A673 (cell line): ENCODE results near the gene KIF26B. TPM values are rescaled to one million over a fixed set of nuclear protein-coding genes. Genes with fewer than 3 reads are reported as not detected.

Source experiments
- BruUV-seq: library from RNA; stranded (reverse); fragments of 400-500 nt; replicated peaks from 2 replicates; lab custom pipeline; 2021; lab: Mats Ljungman, UMichigan
- CTCF ChIA-PET: fragments of 300-600 bp; sonication (Branson Sonifier 250); formaldehyde crosslinking; loops from one replicate; lab custom pipeline; 2022; ENCODE audit warnings: antibody characterized with exemption; lab: Charles Lee
- POLR2A ChIA-PET: fragments of 300-600 bp; sonication (Branson Sonifier 250); formaldehyde crosslinking; loops from one replicate; lab custom pipeline; 2022; ENCODE audit warnings: antibody characterized with exemption; ENCODE audit not compliant: low non-redundant PET; lab: Charles Lee
- DNase-seq: peaks from one replicate; pipeline ENCODE4 v3.0.0-alpha.2; 2015; ENCODE audit warnings: low spot score
- H3K27ac ChIP-seq: fragments of 200-600 bp; sonication (generic); 2 replicates; pipeline ENCODE4 v1.5.1; 2016; ENCODE audit warnings: mixed run types, low read depth, mild to moderate bottlenecking, mixed read lengths, antibody characterized with exemption, low read length; ENCODE audit not compliant: poor library complexity, severe bottlenecking
- H3K27me3 ChIP-seq: fragments of 200-600 bp; sonication (generic); replicated peaks from 2 replicates; pipeline ENCODE4 v1.6.1; 2017; ENCODE audit warnings: mixed run types, low read depth, mild to moderate bottlenecking, mixed read lengths, antibody characterized with exemption, low read length; ENCODE audit not compliant: insufficient read depth, poor library complexity
- H3K36me3 ChIP-seq: fragments of 200-600 bp; sonication (generic); 2 replicates; pipeline ENCODE4 v1.6.1; 2016; ENCODE audit warnings: mixed run types, mild to moderate bottlenecking, mixed read lengths, antibody characterized with exemption, low read length; ENCODE audit not compliant: insufficient read depth, poor library complexity, severe bottlenecking
- H3K4me1 ChIP-seq: fragments of 200-600 bp; sonication (generic); 2 replicates; pipeline ENCODE4 v1.6.1; 2017; ENCODE audit warnings: mixed run types, mild to moderate bottlenecking, mixed read lengths, antibody characterized with exemption, low read length; ENCODE audit not compliant: insufficient read depth, poor library complexity, severe bottlenecking
- H3K4me3 ChIP-seq: fragments of 200-600 bp; sonication (generic); 2 replicates; pipeline ENCODE4 v1.5.1; 2016; ENCODE audit warnings: low read depth, mixed run types, mild to moderate bottlenecking, mixed read lengths, low read length; ENCODE audit not compliant: poor library complexity, severe bottlenecking
- H3K9me3 ChIP-seq: fragments of 200-600 bp; sonication (generic); 2 replicates; pipeline ENCODE4 v1.6.1; 2016; ENCODE audit warnings: mixed run types, low read depth, mild to moderate bottlenecking, mixed read lengths, antibody characterized with exemption, low read length; ENCODE audit not compliant: poor library complexity, severe bottlenecking
- CTCF ChIP-seq: fragments of 300-800, 200-600 bp; sonication (generic); conservative IDR thresholded peaks from 2 replicates; pipeline ENCODE4 v1.5.1; 2017; ENCODE audit warnings: low read depth, mild to moderate bottlenecking, antibody characterized with exemption, low read length, moderate library complexity, mixed read lengths
- EZH2 ChIP-seq: fragments of 200-600 bp; sonication (generic); IDR thresholded peaks from 2 replicates; pipeline ENCODE4 v1.6.1; 2017; ENCODE audit warnings: borderline replicate concordance, low read depth, mild to moderate bottlenecking, mixed read lengths, antibody characterized with exemption, low read length; ENCODE audit not compliant: poor library complexity, severe bottlenecking
- intact Hi-C: fragments of 100-400 bp; cut with micrococcal nuclease; formaldehyde crosslinking; loops from one replicate; pipeline ENCODE4 v1.10.0; 2022; ENCODE audit not compliant: unreplicated experiment
- total RNA-seq: library from RNA; stranded (reverse); gene quantifications from 2 replicates; pipeline ENCODE4 v1.2.3, GENCODE V29; 2021

Gene KIF26B
- total RNA-seq, 1 experiment from 2014 or later: not detected

- no peak for DNase-seq
- Histone ChIP-seq H3K36me3 (no peaks in the 10 kb centered on the region), H3K27ac (no peak overlapping the region), H3K4me1 (no peaks in the 10 kb centered on the region), H3K9me3 (no peaks in the 10 kb centered on the region), H3K27me3 (peaks cover 51% of the 10 kb centered on the region), H3K4me3 (no peak overlapping the region)
- BruUV-seq: no TSS peak
- TF ChIP-seq CTCF (no peak), EZH2 (no peak)
- intact Hi-C loops: no loop called here
- ChIA-PET POLR2A (no interaction called here), CTCF (no interaction called here)
Observed at GRCh38 chr1:245396615-245397014, 241.8 kb downstream of the KIF26B start.

- ChIA-PET CTCF (no interaction called here), POLR2A (no interaction called here)
- no peak for TF ChIP-seq CTCF
- no peak for TF ChIP-seq EZH2
- Histone ChIP-seq H3K36me3 (no peaks in the 10 kb centered on the region), H3K27me3 (peaks cover 51% of the 10 kb centered on the region), H3K9me3 (no peaks in the 10 kb centered on the region), H3K4me1 (no peaks in the 10 kb centered on the region), H3K27ac (no peak overlapping the region), H3K4me3 (no peak overlapping the region)
- no TSS peak for BruUV-seq
- intact Hi-C loops: no loop called here
- DNase-seq: no peak
Observed at GRCh38 chr1:245397771-245398170, 243.0 kb downstream of the KIF26B start.

- H3K27ac ChIP-seq: no peak overlapping the region
- peaks cover 51% of the 10 kb centered on the region for H3K27me3 ChIP-seq
- intact Hi-C loops: no loop called here
- H3K9me3 ChIP-seq: no peaks in the 10 kb centered on the region
- no peak for TF ChIP-seq EZH2
- TF ChIP-seq CTCF: no peak
- no peaks in the 10 kb centered on the region for H3K36me3 ChIP-seq
- no peak for DNase-seq
- CTCF ChIA-PET: no interaction called here
- POLR2A ChIA-PET: no interaction called here
- no peak overlapping the region for H3K4me3 ChIP-seq
- no peaks in the 10 kb centered on the region for H3K4me1 ChIP-seq
- no TSS peak for BruUV-seq
Observed at GRCh38 chr1:245398180-245398579, 243.4 kb downstream of the KIF26B start.
